Measurements from ENCODE around the gene POLR3C.
"Not testable (repeated sequence)": the region's sequence is repeated elsewhere in the genome, so short reads cannot be mapped to it uniquely, and the experiment has no call there.

The POLR3C gene, protein sequence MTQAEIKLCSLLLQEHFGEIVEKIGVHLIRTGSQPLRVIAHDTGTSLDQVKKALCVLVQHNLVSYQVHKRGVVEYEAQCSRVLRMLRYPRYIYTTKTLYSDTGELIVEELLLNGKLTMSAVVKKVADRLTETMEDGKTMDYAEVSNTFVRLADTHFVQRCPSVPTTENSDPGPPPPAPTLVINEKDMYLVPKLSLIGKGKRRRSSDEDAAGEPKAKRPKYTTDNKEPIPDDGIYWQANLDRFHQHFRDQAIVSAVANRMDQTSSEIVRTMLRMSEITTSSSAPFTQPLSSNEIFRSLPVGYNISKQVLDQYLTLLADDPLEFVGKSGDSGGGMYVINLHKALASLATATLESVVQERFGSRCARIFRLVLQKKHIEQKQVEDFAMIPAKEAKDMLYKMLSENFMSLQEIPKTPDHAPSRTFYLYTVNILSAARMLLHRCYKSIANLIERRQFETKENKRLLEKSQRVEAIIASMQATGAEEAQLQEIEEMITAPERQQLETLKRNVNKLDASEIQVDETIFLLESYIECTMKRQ

DNA sequence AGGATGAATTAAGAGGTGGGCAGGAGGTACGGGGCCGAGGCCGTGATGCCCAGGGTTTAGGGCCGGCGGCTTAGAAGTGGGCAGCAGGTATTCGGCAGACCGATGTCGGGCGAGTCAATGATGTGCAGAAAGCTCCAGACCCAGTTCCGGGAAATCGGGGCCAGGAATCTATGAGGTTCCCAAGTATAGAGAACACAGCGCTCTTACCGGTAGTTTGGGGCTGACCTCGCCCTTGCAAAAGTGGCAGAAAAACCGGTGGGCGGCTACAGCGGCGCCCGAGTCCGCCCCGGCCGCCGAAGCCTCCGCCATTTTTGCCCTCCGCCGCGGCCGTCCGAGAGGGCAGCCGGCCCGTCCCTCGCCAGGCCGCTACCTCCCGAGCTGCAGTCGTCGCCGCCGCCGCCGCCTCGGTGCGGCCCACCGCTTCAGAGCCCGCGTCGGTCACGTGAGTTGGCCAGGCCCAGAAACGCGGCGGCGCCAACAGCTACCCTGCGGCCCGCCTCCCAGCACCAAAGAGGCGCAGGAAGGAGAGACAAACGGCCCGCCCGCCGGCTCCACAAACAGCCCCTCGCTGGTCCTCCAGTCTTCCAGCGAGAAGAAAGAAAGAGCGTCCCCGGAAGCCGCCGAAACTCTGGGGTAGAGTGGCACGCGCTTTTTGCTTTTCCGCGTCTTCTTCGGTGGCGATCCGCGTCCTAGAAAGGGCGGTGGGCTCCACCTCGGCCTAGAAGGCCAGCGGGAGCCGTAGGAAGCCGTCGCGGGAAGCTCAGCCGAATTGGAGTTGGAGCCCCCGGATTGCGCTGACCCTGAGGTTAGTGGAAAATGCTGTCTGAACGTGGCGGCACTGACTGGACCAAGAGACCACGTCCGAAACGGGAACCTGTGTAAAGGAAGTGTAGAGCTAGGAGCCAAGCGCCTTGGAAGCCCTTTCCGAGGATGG lies at the start of gene POLR3C, which contains the start of gene RNF115:
POLR3C (plus strand) TSS at position 636 of the 934 bp plus-strand sequence. CDS start 1,577 bp downstream, outside the sequence.
RNF115 (minus strand) TSS at position 531 of the 934 bp plus-strand sequence; CDS start at position 309, 222 bp downstream.
- Mint-ChIP-seq H3K27me3 (ENCODE audit: low read depth) (no peaks in the 10 kb centered on the region), H3K9me3 (no peaks in the 10 kb centered on the region), H3K4me1 (ENCODE audit: low read depth) (peaks cover 37% of the 10 kb centered on the region), H3K4me3 (peak within 1 kb of the TSS; percentile 96), H3K36me3 (ENCODE audit: low read depth) (peaks cover 31% of the 10 kb centered on the region), H3K27ac (peak within 1 kb of the TSS; percentile 94)

- H3K4me3 Mint-ChIP-seq: no peak overlapping the region
- peaks cover 5% of the 10 kb centered on the region for H3K4me1 Mint-ChIP-seq (ENCODE audit: low read depth)
- H3K36me3 Mint-ChIP-seq (ENCODE audit: low read depth): peaks cover 9% of the 10 kb centered on the region
- H3K9me3 Mint-ChIP-seq: no peaks in the 10 kb centered on the region
- no peaks in the 10 kb centered on the region for H3K27me3 Mint-ChIP-seq (ENCODE audit: low read depth)
- H3K27ac Mint-ChIP-seq: no peak overlapping the region
Measured at GRCh38 chr1:145777357-145778145, 46.4 kb upstream of the POLR3C start.

- no peak overlapping the region for H3K27ac Mint-ChIP-seq
- no peak overlapping the region for H3K4me3 Mint-ChIP-seq
- peaks cover 7% of the 10 kb centered on the region for H3K36me3 Mint-ChIP-seq (ENCODE audit: low read depth)
- H3K27me3 Mint-ChIP-seq (ENCODE audit: low read depth): no peaks in the 10 kb centered on the region
- peaks cover 5% of the 10 kb centered on the region for H3K4me1 Mint-ChIP-seq (ENCODE audit: low read depth)
- no peaks in the 10 kb centered on the region for H3K9me3 Mint-ChIP-seq
Measured at GRCh38 chr1:145778146-145778540, 45.9 kb upstream of the POLR3C start.

GRCh38 chr1:145782272-145783099 lies 41.5 kb upstream of the POLR3C start:
- no peak overlapping the region for H3K27ac Mint-ChIP-seq
- peaks cover 19% of the 10 kb centered on the region for H3K36me3 Mint-ChIP-seq (ENCODE audit: low read depth)
- H3K27me3 Mint-ChIP-seq (ENCODE audit: low read depth): no peaks in the 10 kb centered on the region

DNA sequence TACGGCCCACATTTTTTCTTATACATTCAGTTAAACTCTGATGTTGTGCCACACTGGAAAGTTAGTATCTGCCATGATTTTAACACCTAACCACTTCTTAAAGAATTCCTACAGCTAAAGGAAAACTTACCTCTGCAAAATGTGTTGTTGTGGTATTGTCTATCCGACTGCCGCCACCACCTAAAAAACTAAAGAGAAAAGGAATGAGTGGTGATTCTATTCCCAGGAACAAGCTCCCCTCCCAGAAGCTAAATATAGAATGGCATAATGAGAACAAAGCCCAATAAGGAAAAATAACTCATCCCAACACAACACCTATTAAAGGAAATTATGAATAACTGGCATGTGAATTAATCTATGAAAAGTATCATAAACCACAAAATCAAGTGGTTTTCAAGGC lies 39.6 kb upstream of the POLR3C start:
- H3K36me3 Mint-ChIP-seq (ENCODE audit: low read depth): peaks cover 22% of the 10 kb centered on the region
- H3K4me1 Mint-ChIP-seq (ENCODE audit: low read depth): peaks cover 25% of the 10 kb centered on the region
- H3K27ac Mint-ChIP-seq: no peak overlapping the region
- no peaks in the 10 kb centered on the region for H3K27me3 Mint-ChIP-seq (ENCODE audit: low read depth)
- H3K4me3 Mint-ChIP-seq: no peak overlapping the region
- H3K9me3 Mint-ChIP-seq: no peaks in the 10 kb centered on the region

More at GRCh38 chr1:145782272-145783099, 41.5 kb upstream of the POLR3C start:
- H3K4me1 Mint-ChIP-seq (ENCODE audit: low read depth): peaks cover 23% of the 10 kb centered on the region
- no peaks in the 10 kb centered on the region for H3K9me3 Mint-ChIP-seq
- no peak overlapping the region for H3K4me3 Mint-ChIP-seq

GRCh38 chr1:145785547-145785946 lies 38.5 kb upstream of the POLR3C start:
- H3K36me3 Mint-ChIP-seq (ENCODE audit: low read depth): peaks cover 22% of the 10 kb centered on the region
- H3K27me3 Mint-ChIP-seq (ENCODE audit: low read depth): no peaks in the 10 kb centered on the region
- peaks cover 25% of the 10 kb centered on the region for H3K4me1 Mint-ChIP-seq (ENCODE audit: low read depth)
- H3K4me3 Mint-ChIP-seq: no peak overlapping the region
- H3K27ac Mint-ChIP-seq: no peak overlapping the region
- no peaks in the 10 kb centered on the region for H3K9me3 Mint-ChIP-seq

DNA sequence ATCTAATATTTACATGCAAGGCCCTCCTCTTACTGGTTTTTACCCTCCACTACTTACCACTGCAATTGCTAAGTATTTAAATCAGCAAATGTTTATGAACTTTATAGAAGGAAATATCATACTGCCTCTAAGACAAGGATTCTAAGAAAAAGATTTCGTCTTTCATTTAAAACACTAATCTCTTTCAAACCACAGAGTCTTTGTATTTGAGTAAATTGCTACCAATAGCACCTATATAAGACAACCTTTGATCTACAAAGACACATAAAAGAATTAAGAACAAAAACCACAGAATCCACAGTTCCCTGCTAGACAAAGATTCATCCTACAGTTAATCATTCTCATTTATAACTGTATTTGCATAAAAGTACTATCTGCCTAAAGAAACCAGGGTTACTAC lies 37.7 kb upstream of the POLR3C start:
- peaks cover 20% of the 10 kb centered on the region for H3K36me3 Mint-ChIP-seq (ENCODE audit: low read depth)
- H3K4me3 Mint-ChIP-seq: no peak overlapping the region
- H3K27ac Mint-ChIP-seq: peak overlapping the region; percentile 76
- H3K27me3 Mint-ChIP-seq (ENCODE audit: low read depth): no peaks in the 10 kb centered on the region
- H3K4me1 Mint-ChIP-seq (ENCODE audit: low read depth): peaks cover 25% of the 10 kb centered on the region
- no peaks in the 10 kb centered on the region for H3K9me3 Mint-ChIP-seq

- Mint-ChIP-seq H3K36me3 (ENCODE audit: low read depth) (peaks cover 22% of the 10 kb centered on the region), H3K4me1 (ENCODE audit: low read depth) (peaks cover 27% of the 10 kb centered on the region), H3K9me3 (no peaks in the 10 kb centered on the region), H3K4me3 (no peak overlapping the region), H3K27me3 (ENCODE audit: low read depth) (no peaks in the 10 kb centered on the region), H3K27ac (no peak overlapping the region)
Measured at GRCh38 chr1:145788580-145788979, 35.4 kb upstream of the POLR3C start.

- peaks cover 32% of the 10 kb centered on the region for H3K36me3 Mint-ChIP-seq (ENCODE audit: low read depth)
- H3K27me3 Mint-ChIP-seq (ENCODE audit: low read depth); H3K27ac Mint-ChIP-seq; H3K4me1 Mint-ChIP-seq (ENCODE audit: low read depth); H3K4me3 Mint-ChIP-seq: not testable (repeated sequence)
- peaks cover 12% of the 10 kb centered on the region for H3K9me3 Mint-ChIP-seq
Measured at GRCh38 chr1:145791860-145792259, 32.1 kb upstream of the POLR3C start.

GRCh38 chr1:145792484-145792883 lies 31.5 kb upstream of the POLR3C start:
- H3K4me3 Mint-ChIP-seq: no peak overlapping the region
- no peaks in the 10 kb centered on the region for H3K27me3 Mint-ChIP-seq (ENCODE audit: low read depth)
- H3K4me1 Mint-ChIP-seq (ENCODE audit: low read depth): peaks cover 5% of the 10 kb centered on the region
- H3K27ac Mint-ChIP-seq: no peak overlapping the region
- H3K36me3 Mint-ChIP-seq (ENCODE audit: low read depth): peaks cover 37% of the 10 kb centered on the region
- peaks cover 18% of the 10 kb centered on the region for H3K9me3 Mint-ChIP-seq

DNA sequence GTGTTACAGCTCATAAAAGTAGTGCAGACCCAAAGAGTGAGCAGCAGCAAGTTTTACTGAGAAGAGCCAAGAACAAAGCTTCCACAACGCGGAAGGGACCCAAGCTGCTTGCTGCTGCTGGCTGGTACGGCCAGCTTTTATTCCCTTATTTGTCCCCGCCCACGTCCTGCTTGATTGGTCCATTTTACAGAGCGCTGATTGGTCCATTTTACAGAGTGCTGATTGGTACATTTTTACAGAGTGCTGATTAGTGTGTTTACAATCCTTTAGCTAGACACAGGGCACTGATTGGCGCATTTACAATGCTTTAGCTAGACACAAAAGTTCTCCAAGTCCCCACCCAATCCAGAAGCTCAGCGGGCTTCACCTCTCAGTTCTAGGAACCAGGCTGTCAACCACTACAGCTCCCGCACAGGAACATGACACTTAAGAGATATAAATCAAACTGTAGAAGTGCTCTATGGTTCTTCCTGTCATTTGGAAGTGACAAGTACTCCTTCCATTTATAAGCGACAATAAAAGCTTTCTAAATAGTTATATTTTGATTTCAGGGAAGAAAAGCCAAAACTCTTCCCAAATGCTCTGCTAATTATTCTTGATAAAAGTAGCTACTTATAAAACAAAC lies 28.6 kb upstream of the POLR3C start:
- Mint-ChIP-seq H3K4me1 (ENCODE audit: low read depth) (peaks cover 5% of the 10 kb centered on the region), H3K4me3 (no peak overlapping the region), H3K9me3 (peaks cover 41% of the 10 kb centered on the region), H3K27ac (no peak overlapping the region), H3K36me3 (ENCODE audit: low read depth) (peaks cover 53% of the 10 kb centered on the region), H3K27me3 (ENCODE audit: low read depth) (no peaks in the 10 kb centered on the region)

DNA sequence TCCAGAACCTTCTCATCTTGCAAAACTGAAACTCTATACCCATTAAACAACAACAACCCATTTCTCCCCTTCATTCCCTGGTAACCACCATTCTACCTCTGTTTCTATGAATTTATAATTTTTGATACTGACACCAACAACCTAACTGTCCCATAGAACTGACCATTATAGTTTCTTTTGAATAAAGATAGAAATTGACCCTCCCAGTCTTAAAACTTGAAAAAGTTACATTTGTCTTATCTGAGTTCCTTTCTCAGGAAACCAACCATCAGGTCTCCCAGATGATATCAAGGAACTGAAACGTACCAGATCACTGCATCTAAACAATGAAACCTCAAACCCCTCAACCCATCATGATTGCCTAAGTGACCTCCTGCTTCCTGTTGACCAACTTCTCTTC lies 27.2 kb upstream of the POLR3C start:
- peaks cover 57% of the 10 kb centered on the region for H3K36me3 Mint-ChIP-seq (ENCODE audit: low read depth)

DNA sequence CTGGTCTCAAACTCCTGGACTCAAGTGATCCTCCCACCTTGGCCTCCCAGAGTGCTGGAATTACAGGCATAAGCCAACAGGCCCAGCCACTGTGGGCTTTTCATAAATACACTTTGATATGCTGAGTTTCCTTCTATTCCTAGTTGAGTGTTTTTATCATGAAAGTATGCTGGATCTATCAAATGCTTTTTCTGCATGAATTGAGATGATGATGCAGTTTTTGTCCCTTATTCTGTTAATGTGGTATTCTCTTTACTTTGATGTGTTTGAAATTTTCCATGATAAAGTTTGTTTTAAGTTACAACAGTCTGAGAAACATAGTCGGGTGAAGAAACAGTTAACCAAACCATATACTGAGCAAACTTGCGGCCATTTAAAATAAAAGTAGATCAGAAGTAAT lies 24.2 kb upstream of the POLR3C start:
- Mint-ChIP-seq H3K36me3 (ENCODE audit: low read depth) (peaks cover 47% of the 10 kb centered on the region), H3K4me1 (ENCODE audit: low read depth) (peaks cover 3% of the 10 kb centered on the region)

More for the DNA sequence above, 27.2 kb upstream of the POLR3C start:
- Mint-ChIP-seq H3K4me1 (ENCODE audit: low read depth) (peaks cover 5% of the 10 kb centered on the region), H3K27ac (no peak overlapping the region), H3K27me3 (ENCODE audit: low read depth) (no peaks in the 10 kb centered on the region), H3K9me3 (peaks cover 41% of the 10 kb centered on the region), H3K4me3 (no peak overlapping the region)

More for the DNA sequence above, 24.2 kb upstream of the POLR3C start:
- Mint-ChIP-seq H3K4me3 (no peak overlapping the region), H3K9me3 (peaks cover 41% of the 10 kb centered on the region), H3K27me3 (ENCODE audit: low read depth) (no peaks in the 10 kb centered on the region), H3K27ac (no peak overlapping the region)
